GM18868 (cell line): Measurements from ENCODE around the gene H2BW1.
"Not testable (repeated sequence)": the region's sequence is repeated elsewhere in the genome, so short reads cannot be mapped to it uniquely, and the experiment has no call there.

Experiments used
- ATAC-seq: cut with Tn5 transposase; IDR thresholded peaks from one replicate; pipeline ENCODE4 v1.9.1; 2021; ENCODE audit warnings: mild to moderate bottlenecking, moderate library complexity; ENCODE audit not compliant: unreplicated experiment

H2BW1 gene, protein sequence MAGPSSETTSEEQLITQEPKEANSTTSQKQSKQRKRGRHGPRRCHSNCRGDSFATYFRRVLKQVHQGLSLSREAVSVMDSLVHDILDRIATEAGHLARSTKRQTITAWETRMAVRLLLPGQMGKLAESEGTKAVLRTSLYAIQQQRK

DNA sequence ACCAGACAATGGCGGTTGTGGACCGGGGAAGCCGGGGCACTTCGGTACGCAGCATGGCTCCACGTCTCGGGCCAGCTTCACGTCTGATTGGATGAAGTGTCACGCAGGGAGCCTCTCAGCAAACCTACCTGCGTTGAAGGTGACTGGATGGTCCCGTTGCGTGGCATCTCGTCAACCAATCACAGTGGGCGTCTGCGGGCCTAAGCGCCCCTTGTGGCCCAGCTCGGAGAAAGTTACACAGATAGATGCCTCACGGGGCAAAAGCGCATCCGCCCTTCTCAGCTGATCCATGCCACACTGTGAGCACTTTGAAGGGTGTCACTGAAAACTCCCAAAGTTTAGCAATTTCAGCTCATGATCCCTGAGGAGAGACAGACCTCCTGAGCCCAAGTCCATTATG lies at the start of gene H2BW1:
H2BW1 (minus strand) TSS at position 103 of the 400 bp plus-strand sequence. CDS start 132 bp downstream, outside the sequence.
- no peak for ATAC-seq

GRCh38 chrX:104062636-104063035 lies 49.1 kb upstream of the H2BW1 start:
- ATAC-seq, result not testable (repeated sequence)

DNA sequence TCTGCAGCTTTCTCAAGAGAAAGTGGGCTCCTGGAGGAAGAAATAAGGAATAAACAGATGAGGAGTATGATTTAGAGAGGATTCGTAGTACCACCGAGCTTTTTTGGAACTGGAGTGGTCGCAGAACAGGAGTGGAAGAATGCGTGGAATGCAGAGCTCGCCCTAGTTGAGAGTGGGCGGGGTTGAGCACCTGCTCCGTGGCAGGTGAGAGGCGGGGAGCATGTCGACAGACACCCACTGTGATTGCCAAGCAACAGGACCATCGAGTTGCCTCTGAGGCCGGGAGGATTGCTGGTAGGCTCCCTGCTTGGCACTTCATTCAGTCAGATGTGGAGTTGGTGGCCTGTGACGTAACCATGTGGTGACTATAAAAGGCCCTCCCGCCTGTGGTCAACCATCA lies 41.4 kb upstream of the H2BW1 start:
- not testable (repeated sequence) for ATAC-seq

GRCh38 chrX:104047171-104047570 lies 33.7 kb upstream of the H2BW1 start:
- ATAC-seq, result no peak

GRCh38 chrX:104045642-104046041 lies 32.1 kb upstream of the H2BW1 start:
- no peak for ATAC-seq

- ATAC-seq, result no peak
These were observed 27.5 kb upstream of the H2BW1 start for GRCh38 chrX:104041003-104041402.

- no peak for ATAC-seq
These were observed 26.4 kb upstream of the H2BW1 start, which contains the start of gene H2BW2 for GRCh38 chrX:104039689-104040505. Gene H2BW2 (plus strand): TSS chrX:104039956. CDS start chrX:104039995, 39 bp downstream.

- ATAC-seq, result no peak
These were observed 4.6 kb upstream of the H2BW1 start for GRCh38 chrX:104018126-104018525.

DNA sequence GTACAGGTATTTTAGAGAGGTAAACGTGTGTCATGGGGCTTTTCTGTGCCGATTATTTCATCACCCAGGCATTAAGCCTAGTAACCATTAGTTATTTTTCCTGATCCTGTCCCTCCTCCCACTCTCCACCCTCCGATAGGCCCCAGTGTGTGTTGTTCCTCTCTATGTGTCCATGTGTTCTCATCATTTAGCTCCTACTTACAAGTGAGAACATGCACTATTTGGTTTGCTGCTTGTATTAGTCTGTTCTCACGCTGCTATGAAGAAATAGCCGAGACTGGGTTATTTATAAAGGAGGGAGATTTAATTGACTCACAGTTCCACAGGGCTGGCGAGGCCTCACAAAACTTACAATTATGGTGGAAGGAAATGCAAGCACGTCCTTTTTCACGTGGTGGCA lies 2.1 kb upstream of the H2BW1 start:
- ATAC-seq, result not testable (repeated sequence)

GRCh38 chrX:104013158-104013557 lies 350 bp downstream of the H2BW1 start:
- no peak for ATAC-seq

DNA sequence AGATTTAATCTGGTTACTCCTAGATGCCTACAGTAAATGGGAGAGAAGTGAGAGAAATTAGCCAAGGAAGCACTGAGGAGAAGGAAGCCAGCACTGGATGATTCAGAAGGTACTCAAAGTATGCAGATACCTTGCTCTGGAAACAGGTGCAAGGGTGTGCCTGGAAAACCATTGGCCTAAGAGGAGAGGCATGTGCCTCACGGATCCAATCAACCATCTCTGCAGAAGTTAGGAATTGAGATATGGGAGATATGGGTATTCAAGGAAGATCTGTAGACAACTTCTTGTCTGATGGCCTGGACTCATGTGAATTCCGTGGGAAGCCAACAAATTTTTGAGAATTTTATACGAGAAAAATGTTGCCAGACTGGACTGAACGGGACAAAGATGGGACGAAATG lies 4.7 kb downstream of the H2BW1 start:
- no peak for ATAC-seq

DNA sequence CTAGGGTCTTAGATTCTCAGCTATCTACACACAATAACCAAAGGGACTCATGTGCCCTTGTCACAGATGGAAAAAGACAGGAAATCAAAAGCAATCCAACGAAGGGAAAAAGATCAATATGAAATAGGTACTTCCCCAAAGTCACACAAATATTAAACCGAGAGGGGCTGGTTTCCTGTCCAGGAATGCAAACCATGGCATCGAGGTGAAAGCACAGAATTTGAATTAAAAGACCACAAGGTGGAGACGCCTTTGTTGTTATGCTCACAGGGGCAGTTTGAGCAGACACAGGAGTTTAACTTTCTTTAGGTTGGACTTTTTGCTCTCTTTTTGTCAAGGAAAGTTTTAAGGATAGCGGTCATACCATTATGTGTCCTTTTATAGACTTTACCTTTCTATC lies 14.3 kb downstream of the H2BW1 start:
- no peak for ATAC-seq

- ATAC-seq, result not testable (repeated sequence)
These were observed 30.0 kb downstream of the H2BW1 start for GRCh38 chrX:103983508-103983907.

- ATAC-seq, result peak; percentile 100
These were observed 50.9 kb downstream of the H2BW1 start, which contains the start of gene TMSB15B for GRCh38 chrX:103962411-103963278. Gene TMSB15B (plus strand): TSS chrX:103962627.
